Hepatocyte (in vitro differentiated cells): ENCODE measurements around the gene RXRA. TPM values are rescaled to one million over a fixed set of nuclear protein-coding genes. Genes with fewer than 3 reads are reported as not detected.

Experiments
- DNase-seq: peaks from one replicate; pipeline ENCODE4 v3.0.0-alpha.2; 2016; ENCODE audit warnings: low spot score
- H2AFZ ChIP-seq: fragments of 200-600 bp; sonication (generic); 2 replicates; pipeline ENCODE4 v1.6.0; 2016; ENCODE audit warnings: antibody characterized with exemption, mild to moderate bottlenecking
- H3K27ac ChIP-seq: fragments of 200-600 bp; sonication (generic); 2 replicates; pipeline ENCODE4 v1.5.1; 2016; ENCODE audit warnings: mild to moderate bottlenecking
- H3K27me3 ChIP-seq: fragments of 200-600 bp; sonication (generic); 2 replicates; pipeline ENCODE4 v1.6.1; 2016
- H3K36me3 ChIP-seq: fragments of 200-600 bp; sonication (generic); replicated peaks from 2 replicates; pipeline ENCODE4 v1.5.1; 2016; ENCODE audit warnings: low read depth; ENCODE audit not compliant: insufficient read depth
- H3K4me1 ChIP-seq: fragments of 200-600 bp; sonication (generic); 2 replicates; pipeline ENCODE4 v1.5.1; 2016; ENCODE audit warnings: mild to moderate bottlenecking, moderate library complexity; ENCODE audit not compliant: insufficient read depth
- H3K4me2 ChIP-seq: fragments of 200-600 bp; sonication (generic); 2 replicates; pipeline ENCODE4 v1.6.0; 2016
- H3K4me3 ChIP-seq: fragments of 200-600 bp; sonication (generic); 2 replicates; pipeline ENCODE4 v1.5.1; 2016; ENCODE audit warnings: mild to moderate bottlenecking
- H3K79me2 ChIP-seq: fragments of 200-600 bp; sonication (generic); 2 replicates; pipeline ENCODE4 v1.6.0; 2017; ENCODE audit warnings: mild to moderate bottlenecking
- H3K9me2 ChIP-seq: fragments of 200-600 bp; sonication (generic); replicated peaks from 2 replicates; pipeline ENCODE4 v1.6.0; 2017; ENCODE audit warnings: mild to moderate bottlenecking; ENCODE audit not compliant: insufficient read depth
- H3K9me3 ChIP-seq: fragments of 200-600 bp; sonication (generic); 2 replicates; pipeline ENCODE4 v1.5.1; 2016; ENCODE audit warnings: low read depth, mild to moderate bottlenecking
- H4K20me1 ChIP-seq: fragments of 200-600 bp; sonication (generic); 2 replicates; pipeline ENCODE4 v1.6.0; 2016; ENCODE audit warnings: mild to moderate bottlenecking; ENCODE audit not compliant: insufficient read depth, poor library complexity, severe bottlenecking
- EZH2 ChIP-seq: fragments of 200-600 bp; sonication (generic); IDR thresholded peaks from 2 replicates; pipeline ENCODE4 v1.6.1; 2016; ENCODE audit warnings: antibody characterized with exemption, mild to moderate bottlenecking, borderline replicate concordance
- EZH2phosphoT487 ChIP-seq: fragments of 200-600 bp; sonication (generic); IDR thresholded peaks from one replicate; pipeline ENCODE4 v1.6.1; 2018; ENCODE audit warnings: antibody characterized with exemption, mild to moderate bottlenecking, low read depth, moderate library complexity; ENCODE audit not compliant: unreplicated experiment, severe bottlenecking
- WGBS: methylation state at CpG from one replicate; pipeline ENCODE4 v1.1.6; 2016; ENCODE audit warnings: low lambda C conversion rate; ENCODE audit errors: missing lambda C conversion rate; 5-methylcytosine and 5-hydroxymethylcytosine counted together
- microRNA-seq: library from miRNA; unstranded; fragments of <30 nt; microRNA quantifications from one replicate; pipeline ENCODE4, GENCODE V29; 2017
- polyA plus RNA-seq: library from polyadenylated mRNA; unstranded; fragments of >200 nt; fragmentation: Nextera tagmentation; extraction: Ambion mirVana; gene quantifications from 2 replicates; pipeline ENCODE4 v1.2.1, GENCODE V29; 2016
- small RNA-seq: library from RNA; depleted of rRNA; stranded (forward); fragments of <200 nt; gene quantifications from one replicate; pipeline ENCODE3, GENCODE V24; 2014
- total RNA-seq: library from RNA; depleted of rRNA; stranded (reverse); fragments of >200 nt; gene quantifications from 2 replicates; pipeline ENCODE4 v1.2.3, GENCODE V29; 2014
- TF ChIP-seq, protein P1 (sequence below): fragments of 200-600 bp; sonication (generic); IDR thresholded peaks from 2 replicates; pipeline ENCODE4 v1.5.1; 2016; ENCODE audit warnings: antibody characterized with exemption, mild to moderate bottlenecking; ENCODE audit not compliant: poor library complexity

The RXRA gene
- total and polyA plus RNA-seq, 2 experiments from 2014 or later, result 35.9 to 41.6 TPM

DNA sequence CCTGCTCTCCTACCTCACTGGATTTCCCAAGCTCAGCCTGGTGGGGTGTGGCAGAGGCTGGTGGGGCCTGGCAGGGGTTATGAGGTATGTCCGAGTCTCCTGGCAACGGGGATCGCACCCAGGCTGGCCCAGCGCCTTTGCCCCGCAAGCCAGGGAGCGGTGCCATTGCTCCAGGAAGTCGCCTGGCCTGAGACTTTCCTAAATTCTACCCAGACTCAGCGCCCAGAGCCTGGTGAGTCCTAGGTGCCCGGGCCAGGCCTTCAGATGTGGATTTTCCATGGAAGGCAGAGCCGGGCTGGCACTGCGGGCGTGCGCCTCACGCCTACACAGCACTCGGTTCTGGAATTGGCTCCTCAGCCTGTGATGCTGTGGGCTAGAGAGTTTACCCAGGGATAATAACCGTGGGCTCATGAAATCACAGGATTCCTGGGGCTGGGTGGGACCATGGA lies 159.9 kb downstream of the RXRA start:
- Histone ChIP-seq H3K4me3 (no peak overlapping the region), H3K9me2 (no peaks in the 10 kb centered on the region), H3K4me2 (no peak overlapping the region), H3K27ac (no peak overlapping the region), H3K79me2 (no peaks in the 10 kb centered on the region), H2AFZ (no peak overlapping the region), H3K4me1 (peaks cover 3% of the 10 kb centered on the region), H3K36me3 (no peaks in the 10 kb centered on the region), H3K27me3 (no peaks in the 10 kb centered on the region), H3K9me3 (no peaks in the 10 kb centered on the region), H4K20me1 (no peaks in the 10 kb centered on the region)
- DNase-seq, result no peak
- WGBS, result 91% methylated on average over 16 of the region's 16 CpGs
- TF ChIP-seq, protein P1, sequence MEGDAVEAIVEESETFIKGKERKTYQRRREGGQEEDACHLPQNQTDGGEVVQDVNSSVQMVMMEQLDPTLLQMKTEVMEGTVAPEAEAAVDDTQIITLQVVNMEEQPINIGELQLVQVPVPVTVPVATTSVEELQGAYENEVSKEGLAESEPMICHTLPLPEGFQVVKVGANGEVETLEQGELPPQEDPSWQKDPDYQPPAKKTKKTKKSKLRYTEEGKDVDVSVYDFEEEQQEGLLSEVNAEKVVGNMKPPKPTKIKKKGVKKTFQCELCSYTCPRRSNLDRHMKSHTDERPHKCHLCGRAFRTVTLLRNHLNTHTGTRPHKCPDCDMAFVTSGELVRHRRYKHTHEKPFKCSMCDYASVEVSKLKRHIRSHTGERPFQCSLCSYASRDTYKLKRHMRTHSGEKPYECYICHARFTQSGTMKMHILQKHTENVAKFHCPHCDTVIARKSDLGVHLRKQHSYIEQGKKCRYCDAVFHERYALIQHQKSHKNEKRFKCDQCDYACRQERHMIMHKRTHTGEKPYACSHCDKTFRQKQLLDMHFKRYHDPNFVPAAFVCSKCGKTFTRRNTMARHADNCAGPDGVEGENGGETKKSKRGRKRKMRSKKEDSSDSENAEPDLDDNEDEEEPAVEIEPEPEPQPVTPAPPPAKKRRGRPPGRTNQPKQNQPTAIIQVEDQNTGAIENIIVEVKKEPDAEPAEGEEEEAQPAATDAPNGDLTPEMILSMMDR, result no peak
- no peak for TF ChIP-seq EZH2phosphoT487
- no peak for TF ChIP-seq EZH2

GRCh38 chr9:134486596-134486995 lies 160.3 kb downstream of the RXRA start:
- no peaks in the 10 kb centered on the region for H3K27me3 ChIP-seq
- TF ChIP-seq, protein P1, result no peak
- TF ChIP-seq EZH2 (no peak), EZH2phosphoT487 (no peak)
- no peak overlapping the region for H3K4me2 ChIP-seq
- H3K4me3 ChIP-seq, result no peak overlapping the region
- no peak overlapping the region for H3K27ac ChIP-seq
- no peaks in the 10 kb centered on the region for H3K79me2 ChIP-seq
- H2AFZ ChIP-seq, result no peak overlapping the region
- no peak for DNase-seq
- WGBS, result 91% methylated on average over 16 of the region's 16 CpGs
- H3K4me1 ChIP-seq, result peaks cover 6% of the 10 kb centered on the region
- no peaks in the 10 kb centered on the region for H3K36me3 ChIP-seq
- H3K9me2 ChIP-seq, result no peaks in the 10 kb centered on the region
- H3K9me3 ChIP-seq, result no peaks in the 10 kb centered on the region
- no peaks in the 10 kb centered on the region for H4K20me1 ChIP-seq

Small RNA genes within 50 kb of the gene (microRNA-seq; reads per million reads assigned to microRNA genes)
- gene MIR4669, result not detected

Small RNA genes within 50 kb of the gene (small RNA-seq; reads per million reads assigned to genes)
- gene MIR4669, result not detected

Other genes starting within 250 kb of the RXRA start
- gene WDR5, start 190.4 kb upstream of the RXRA start, total RNA-seq, result 19.8 and 21.0 TPM in 2 replicates
- 20.2 and 20.9 TPM in 2 replicates for gene WDR5, start 190.4 kb upstream of the RXRA start, polyA plus RNA-seq
- gene RNU6ATAC, start 161.9 kb upstream of the RXRA start, total RNA-seq, result not detected in 2 replicates
- not detected in 2 replicates for gene RNU6ATAC, start 161.9 kb upstream of the RXRA start, polyA plus RNA-seq